Activated T-cell treated with anti-CD3 and anti-CD28 coated beads for 24 hours (primary cell): ENCODE measurements around the gene NLGN4X.

Experiments
- DNase-seq: peaks from one replicate; pipeline ENCODE4 v3.0.0-alpha.2; 2020; ENCODE audit warnings: low read depth

The NLGN4X gene

GRCh38 chrX:6228720-6229119, at the start of gene NLGN4X:
TSS of gene NLGN4X (minus strand) at chrX:6228867. CDS start at chrX:6151466, 77,401 bp downstream.
- no peak for DNase-seq

GRCh38 chrX:6266041-6266440, 37.4 kb upstream of the NLGN4X start:
- no peak for DNase-seq

- DNase-seq, result no peak
These were observed 34.3 kb upstream of the NLGN4X start for GRCh38 chrX:6262959-6263358.

GRCh38 chrX:6257025-6257424, 28.4 kb upstream of the NLGN4X start:
- no peak for DNase-seq

GRCh38 chrX:6244666-6245065, 16.0 kb upstream of the NLGN4X start:
- DNase-seq, result no peak

- DNase-seq, result no peak
These were observed 9.9 kb upstream of the NLGN4X start for GRCh38 chrX:6238576-6238975.

- no peak for DNase-seq
These were observed 732 bp downstream of the NLGN4X start for GRCh38 chrX:6227935-6228334.

- no peak for DNase-seq
These were observed 1.2 kb downstream of the NLGN4X start for GRCh38 chrX:6227453-6227835.

GRCh38 chrX:6226596-6227452, 1.8 kb downstream of the NLGN4X start:
- no peak for DNase-seq

GRCh38 chrX:6225911-6226595, 2.6 kb downstream of the NLGN4X start:
- no peak for DNase-seq

GRCh38 chrX:6225288-6225910, 3.3 kb downstream of the NLGN4X start:
- no peak for DNase-seq

GRCh38 chrX:6223516-6223915, 5.2 kb downstream of the NLGN4X start:
- no peak for DNase-seq

- no peak for DNase-seq
These were observed 18.4 kb downstream of the NLGN4X start for GRCh38 chrX:6210230-6210629.

GRCh38 chrX:6203462-6204215, 25.0 kb downstream of the NLGN4X start:
- DNase-seq, result no peak

GRCh38 chrX:6199486-6199885, 29.2 kb downstream of the NLGN4X start:
- no peak for DNase-seq

GRCh38 chrX:6187256-6187655, 41.4 kb downstream of the NLGN4X start:
- no peak for DNase-seq

GRCh38 chrX:6184900-6185515, 43.7 kb downstream of the NLGN4X start:
- no peak for DNase-seq

GRCh38 chrX:6175914-6176313, 52.8 kb downstream of the NLGN4X start:
- DNase-seq, result no peak

- no peak for DNase-seq
These were observed 58.2 kb downstream of the NLGN4X start for GRCh38 chrX:6170424-6170823.

- no peak for DNase-seq
These were observed 59.3 kb downstream of the NLGN4X start for GRCh38 chrX:6169407-6169806.

GRCh38 chrX:6163721-6164120, 64.9 kb downstream of the NLGN4X start:
- DNase-seq, result no peak

GRCh38 chrX:6159468-6159867, 69.2 kb downstream of the NLGN4X start:
- no peak for DNase-seq
